GM12891 (cell line): Measurements from ENCODE around the gene PPFIA3.

Source experiments
- POLR2A ChIP-seq: IDR thresholded peaks from 2 replicates; pipeline ENCODE4 v1.6.1; 2011; ENCODE audit warnings: low read depth, low read length, control low read depth
- POLR2AphosphoS5 ChIP-seq: IDR thresholded peaks from 2 replicates; pipeline ENCODE4 v1.6.1; 2011; ENCODE audit warnings: low read depth, low read length, control low read depth
- SPI1 ChIP-seq: IDR thresholded peaks from 2 replicates; pipeline ENCODE4 v1.6.1; 2011; ENCODE audit warnings: low read depth, low read length, control low read depth
- TAF1 ChIP-seq: IDR thresholded peaks from 2 replicates; pipeline ENCODE4 v1.6.1; 2011; ENCODE audit warnings: low read depth, low read length, control low read depth

DNA sequence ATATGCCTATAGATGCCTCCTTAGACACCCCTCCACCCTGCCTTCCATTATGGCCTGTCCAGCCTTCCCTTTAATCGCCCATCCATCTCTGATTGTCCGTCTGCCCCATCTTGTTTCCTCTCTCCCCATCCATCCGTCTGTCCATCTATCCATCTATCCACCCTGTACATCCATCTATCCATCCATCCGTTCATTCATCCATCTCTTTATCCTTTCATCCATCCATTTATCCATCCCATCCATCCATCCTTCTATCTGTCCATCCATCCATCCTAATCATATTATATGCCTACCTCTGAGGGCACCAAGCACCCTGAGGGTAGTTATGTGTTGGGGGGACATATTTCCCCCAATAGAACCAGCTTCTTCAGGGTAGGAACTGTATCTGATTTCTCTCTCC is 61.3 kb downstream of the PPFIA3 start:
- TF ChIP-seq POLR2A (no peak), POLR2AphosphoS5 (no peak), TAF1 (no peak), SPI1 (no peak)
